ENCODE measurements around the gene ILDR1. TPM values are rescaled to one million over a fixed set of nuclear protein-coding genes. Genes with fewer than 3 reads are reported as not detected.
A peak's percentile ranks its signal among the peaks of the same experiment; 100 is the strongest.

Gene ILDR1
- total and polyA plus RNA-seq, 2 experiments from 2014 or later, result 0.66 to 0.97 TPM

DNA sequence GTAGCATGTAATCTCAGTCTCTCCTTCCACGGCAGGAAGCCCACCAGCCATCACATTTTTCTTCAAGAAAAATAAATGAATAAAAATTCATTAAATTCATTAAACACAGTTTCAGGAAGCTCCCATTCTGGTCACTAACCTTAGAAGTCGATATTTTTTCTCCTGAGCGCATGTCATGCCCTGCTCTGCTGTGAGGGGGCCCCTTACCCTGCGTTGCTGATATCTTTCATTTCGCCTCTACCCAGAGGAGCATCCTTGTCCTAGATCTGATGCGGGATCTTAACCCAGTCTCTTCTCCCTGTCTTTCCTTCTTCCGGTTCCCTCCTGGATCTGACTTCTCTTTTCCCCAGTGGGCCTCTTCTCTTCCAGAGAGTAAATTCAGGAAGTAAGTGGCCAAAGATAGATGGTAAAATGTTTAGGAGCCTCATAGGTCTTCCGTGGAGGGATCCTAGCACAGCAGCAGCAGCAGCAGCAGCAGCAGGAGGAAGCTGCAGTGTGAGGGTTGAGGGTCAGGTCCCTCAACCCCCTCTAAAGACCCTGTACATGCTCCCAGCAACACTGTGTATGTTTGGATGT lies 1.4 kb upstream of the ILDR1 start:
- Mint-ChIP-seq H3K4me1 (peaks cover 15% of the 10 kb centered on the region), H3K27ac (no peak overlapping the region), H3K9me3 (no peaks in the 10 kb centered on the region; the same call in 2 of the 3 replicates), H3K27me3 (ENCODE audit: insufficient read depth, low read depth, poor library complexity) (peaks cover 6% of the 10 kb centered on the region), H3K4me3 (peak overlapping the region; percentile 21; the same call in 2 of the 3 replicates), H3K36me3 (ENCODE audit: low read depth) (no peaks in the 10 kb centered on the region)
- Histone ChIP-seq H3K27me3 (ENCODE audit: insufficient read depth) (no peaks in the 10 kb centered on the region; the same call in 1 of the 2 replicates), H3F3A (replicated peaks; ENCODE audit: low read depth) (no peaks in the 10 kb centered on the region; the same call in 1 of the 2 replicates), H3K4me2 (peak overlapping the region; percentile 52), H2AFZ (peak overlapping the region; percentile 99), H3K4me1 (ENCODE audit: insufficient read depth) (peaks cover 13% of the 10 kb centered on the region), H3K27ac (ENCODE audit: low read depth) (no peak overlapping the region), H3K4me3 (no peak overlapping the region), H3K79me2 (replicated peaks; ENCODE audit: insufficient read depth) (no peaks in the 10 kb centered on the region), H3K36me3 (ENCODE audit: insufficient read depth) (no peaks in the 10 kb centered on the region), H3K9me2 (ENCODE audit: insufficient read depth) (no peaks in the 10 kb centered on the region), H4K20me1 (replicated peaks; ENCODE audit: insufficient read depth) (no peaks in the 10 kb centered on the region)
- DNase-seq (ENCODE audit: low spot score), result peak; percentile 54
- TF ChIP-seq, protein P1, sequence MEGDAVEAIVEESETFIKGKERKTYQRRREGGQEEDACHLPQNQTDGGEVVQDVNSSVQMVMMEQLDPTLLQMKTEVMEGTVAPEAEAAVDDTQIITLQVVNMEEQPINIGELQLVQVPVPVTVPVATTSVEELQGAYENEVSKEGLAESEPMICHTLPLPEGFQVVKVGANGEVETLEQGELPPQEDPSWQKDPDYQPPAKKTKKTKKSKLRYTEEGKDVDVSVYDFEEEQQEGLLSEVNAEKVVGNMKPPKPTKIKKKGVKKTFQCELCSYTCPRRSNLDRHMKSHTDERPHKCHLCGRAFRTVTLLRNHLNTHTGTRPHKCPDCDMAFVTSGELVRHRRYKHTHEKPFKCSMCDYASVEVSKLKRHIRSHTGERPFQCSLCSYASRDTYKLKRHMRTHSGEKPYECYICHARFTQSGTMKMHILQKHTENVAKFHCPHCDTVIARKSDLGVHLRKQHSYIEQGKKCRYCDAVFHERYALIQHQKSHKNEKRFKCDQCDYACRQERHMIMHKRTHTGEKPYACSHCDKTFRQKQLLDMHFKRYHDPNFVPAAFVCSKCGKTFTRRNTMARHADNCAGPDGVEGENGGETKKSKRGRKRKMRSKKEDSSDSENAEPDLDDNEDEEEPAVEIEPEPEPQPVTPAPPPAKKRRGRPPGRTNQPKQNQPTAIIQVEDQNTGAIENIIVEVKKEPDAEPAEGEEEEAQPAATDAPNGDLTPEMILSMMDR (conservative IDR thresholded peaks at IDR 0.05; ENCODE audit: low read depth in 2 of 2), result peak; percentile 13 to 34; a peak in 3 of 4 replicates
- no peak for TF ChIP-seq EZH2 (IDR thresholded peaks at IDR 0.05; ENCODE audit: low read depth, unreplicated experiment)
- peak; percentile 56 for ATAC-seq

DNA sequence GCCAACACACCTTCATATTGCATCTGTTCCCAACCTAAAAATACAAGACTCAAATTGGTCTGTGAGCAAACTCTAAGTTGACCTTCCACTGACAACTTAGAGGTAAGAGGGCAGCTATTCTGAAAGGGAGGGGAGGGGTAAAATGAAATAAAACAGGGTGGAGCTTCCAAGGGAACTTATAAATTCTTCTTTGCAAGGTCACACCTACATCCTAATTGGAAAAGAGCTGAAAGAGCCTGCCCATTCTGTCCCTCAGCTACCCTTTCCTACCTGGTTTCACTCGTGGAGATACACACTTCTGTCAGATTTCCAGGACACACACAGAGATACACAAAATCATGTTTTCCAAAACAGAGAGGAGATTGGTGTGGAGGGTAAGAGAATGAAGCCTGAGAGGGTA lies 1.0 kb downstream of the ILDR1 start:
- Histone ChIP-seq H3K4me1 (ENCODE audit: insufficient read depth) (peaks cover 13% of the 10 kb centered on the region), H3K9me2 (ENCODE audit: insufficient read depth) (no peaks in the 10 kb centered on the region), H3K27me3 (ENCODE audit: insufficient read depth) (no peaks in the 10 kb centered on the region; the same call in 1 of the 2 replicates), H2AFZ (no peak overlapping the region), H3K36me3 (ENCODE audit: insufficient read depth) (no peaks in the 10 kb centered on the region), H4K20me1 (replicated peaks; ENCODE audit: insufficient read depth) (no peaks in the 10 kb centered on the region), H3K4me2 (peak overlapping the region; percentile 90), H3F3A (replicated peaks; ENCODE audit: low read depth) (no peaks in the 10 kb centered on the region; the same call in 1 of the 2 replicates), H3K79me2 (replicated peaks; ENCODE audit: insufficient read depth) (no peaks in the 10 kb centered on the region), H3K27ac (ENCODE audit: low read depth) (no peak overlapping the region), H3K4me3 (peak overlapping the region; percentile 89; the same call in 1 of the 2 replicates)
- Mint-ChIP-seq H3K36me3 (ENCODE audit: low read depth) (no peaks in the 10 kb centered on the region), H3K4me3 (peak overlapping the region; percentile 80), H3K27ac (no peak overlapping the region), H3K4me1 (peaks cover 15% of the 10 kb centered on the region), H3K9me3 (no peaks in the 10 kb centered on the region), H3K27me3 (ENCODE audit: insufficient read depth, low read depth, poor library complexity) (peaks cover under 1% of the 10 kb centered on the region)
- DNase-seq (ENCODE audit: low spot score) (no peak), ATAC-seq (no peak)
- no peak for TF ChIP-seq EZH2 (IDR thresholded peaks at IDR 0.05; ENCODE audit: low read depth, unreplicated experiment)
- TF ChIP-seq, protein P2, sequence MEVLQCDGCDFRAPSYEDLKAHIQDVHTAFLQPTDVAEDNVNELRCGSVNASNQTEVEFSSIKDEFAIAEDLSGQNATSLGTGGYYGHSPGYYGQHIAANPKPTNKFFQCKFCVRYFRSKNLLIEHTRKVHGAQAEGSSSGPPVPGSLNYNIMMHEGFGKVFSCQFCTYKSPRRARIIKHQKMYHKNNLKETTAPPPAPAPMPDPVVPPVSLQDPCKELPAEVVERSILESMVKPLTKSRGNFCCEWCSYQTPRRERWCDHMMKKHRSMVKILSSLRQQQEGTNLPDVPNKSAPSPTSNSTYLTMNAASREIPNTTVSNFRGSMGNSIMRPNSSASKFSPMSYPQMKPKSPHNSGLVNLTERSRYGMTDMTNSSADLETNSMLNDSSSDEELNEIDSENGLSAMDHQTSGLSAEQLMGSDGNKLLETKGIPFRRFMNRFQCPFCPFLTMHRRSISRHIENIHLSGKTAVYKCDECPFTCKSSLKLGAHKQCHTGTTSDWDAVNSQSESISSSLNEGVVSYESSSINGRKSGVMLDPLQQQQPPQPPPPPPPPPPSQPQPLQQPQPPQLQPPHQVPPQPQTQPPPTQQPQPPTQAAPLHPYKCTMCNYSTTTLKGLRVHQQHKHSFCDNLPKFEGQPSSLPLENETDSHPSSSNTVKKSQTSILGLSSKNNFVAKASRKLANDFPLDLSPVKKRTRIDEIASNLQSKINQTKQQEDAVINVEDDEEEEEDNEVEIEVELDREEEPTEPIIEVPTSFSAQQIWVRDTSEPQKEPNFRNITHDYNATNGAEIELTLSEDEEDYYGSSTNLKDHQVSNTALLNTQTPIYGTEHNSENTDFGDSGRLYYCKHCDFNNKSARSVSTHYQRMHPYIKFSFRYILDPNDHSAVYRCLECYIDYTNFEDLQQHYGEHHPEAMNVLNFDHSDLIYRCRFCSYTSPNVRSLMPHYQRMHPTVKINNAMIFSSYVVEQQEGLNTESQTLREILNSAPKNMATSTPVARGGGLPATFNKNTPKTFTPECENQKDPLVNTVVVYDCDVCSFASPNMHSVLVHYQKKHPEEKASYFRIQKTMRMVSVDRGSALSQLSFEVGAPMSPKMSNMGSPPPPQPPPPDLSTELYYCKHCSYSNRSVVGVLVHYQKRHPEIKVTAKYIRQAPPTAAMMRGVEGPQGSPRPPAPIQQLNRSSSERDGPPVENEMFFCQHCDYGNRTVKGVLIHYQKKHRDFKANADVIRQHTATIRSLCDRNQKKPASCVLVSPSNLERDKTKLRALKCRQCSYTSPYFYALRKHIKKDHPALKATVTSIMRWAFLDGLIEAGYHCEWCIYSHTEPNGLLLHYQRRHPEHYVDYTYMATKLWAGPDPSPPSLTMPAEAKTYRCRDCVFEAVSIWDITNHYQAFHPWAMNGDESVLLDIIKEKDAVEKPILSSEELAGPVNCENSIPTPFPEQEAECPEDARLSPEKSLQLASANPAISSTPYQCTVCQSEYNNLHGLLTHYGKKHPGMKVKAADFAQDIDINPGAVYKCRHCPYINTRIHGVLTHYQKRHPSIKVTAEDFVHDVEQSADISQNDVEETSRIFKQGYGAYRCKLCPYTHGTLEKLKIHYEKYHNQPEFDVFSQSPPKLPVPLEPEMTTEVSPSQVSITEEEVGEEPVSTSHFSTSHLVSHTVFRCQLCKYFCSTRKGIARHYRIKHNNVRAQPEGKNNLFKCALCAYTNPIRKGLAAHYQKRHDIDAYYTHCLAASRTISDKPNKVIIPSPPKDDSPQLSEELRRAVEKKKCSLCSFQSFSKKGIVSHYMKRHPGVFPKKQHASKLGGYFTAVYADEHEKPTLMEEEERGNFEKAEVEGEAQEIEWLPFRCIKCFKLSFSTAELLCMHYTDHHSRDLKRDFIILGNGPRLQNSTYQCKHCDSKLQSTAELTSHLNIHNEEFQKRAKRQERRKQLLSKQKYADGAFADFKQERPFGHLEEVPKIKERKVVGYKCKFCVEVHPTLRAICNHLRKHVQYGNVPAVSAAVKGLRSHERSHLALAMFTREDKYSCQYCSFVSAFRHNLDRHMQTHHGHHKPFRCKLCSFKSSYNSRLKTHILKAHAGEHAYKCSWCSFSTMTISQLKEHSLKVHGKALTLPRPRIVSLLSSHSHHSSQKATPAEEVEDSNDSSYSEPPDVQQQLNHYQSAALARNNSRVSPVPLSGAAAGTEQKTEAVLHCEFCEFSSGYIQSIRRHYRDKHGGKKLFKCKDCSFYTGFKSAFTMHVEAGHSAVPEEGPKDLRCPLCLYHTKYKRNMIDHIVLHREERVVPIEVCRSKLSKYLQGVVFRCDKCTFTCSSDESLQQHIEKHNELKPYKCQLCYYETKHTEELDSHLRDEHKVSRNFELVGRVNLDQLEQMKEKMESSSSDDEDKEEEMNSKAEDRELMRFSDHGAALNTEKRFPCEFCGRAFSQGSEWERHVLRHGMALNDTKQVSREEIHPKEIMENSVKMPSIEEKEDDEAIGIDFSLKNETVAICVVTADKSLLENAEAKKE (CRISPR knock-in tag; IDR thresholded peaks at IDR 0.05), result no peak
- TF ChIP-seq EZH2phosphoT487 (IDR thresholded peaks at IDR 0.05; ENCODE audit: unreplicated experiment), result no peak
- TF ChIP-seq ZNF114 (CRISPR knock-in tag; IDR thresholded peaks at IDR 0.05), result no peak
- TF ChIP-seq NANOG (IDR thresholded peaks at IDR 0.05; ENCODE audit: borderline replicate concordance), result no peak
- TF ChIP-seq, protein P3, sequence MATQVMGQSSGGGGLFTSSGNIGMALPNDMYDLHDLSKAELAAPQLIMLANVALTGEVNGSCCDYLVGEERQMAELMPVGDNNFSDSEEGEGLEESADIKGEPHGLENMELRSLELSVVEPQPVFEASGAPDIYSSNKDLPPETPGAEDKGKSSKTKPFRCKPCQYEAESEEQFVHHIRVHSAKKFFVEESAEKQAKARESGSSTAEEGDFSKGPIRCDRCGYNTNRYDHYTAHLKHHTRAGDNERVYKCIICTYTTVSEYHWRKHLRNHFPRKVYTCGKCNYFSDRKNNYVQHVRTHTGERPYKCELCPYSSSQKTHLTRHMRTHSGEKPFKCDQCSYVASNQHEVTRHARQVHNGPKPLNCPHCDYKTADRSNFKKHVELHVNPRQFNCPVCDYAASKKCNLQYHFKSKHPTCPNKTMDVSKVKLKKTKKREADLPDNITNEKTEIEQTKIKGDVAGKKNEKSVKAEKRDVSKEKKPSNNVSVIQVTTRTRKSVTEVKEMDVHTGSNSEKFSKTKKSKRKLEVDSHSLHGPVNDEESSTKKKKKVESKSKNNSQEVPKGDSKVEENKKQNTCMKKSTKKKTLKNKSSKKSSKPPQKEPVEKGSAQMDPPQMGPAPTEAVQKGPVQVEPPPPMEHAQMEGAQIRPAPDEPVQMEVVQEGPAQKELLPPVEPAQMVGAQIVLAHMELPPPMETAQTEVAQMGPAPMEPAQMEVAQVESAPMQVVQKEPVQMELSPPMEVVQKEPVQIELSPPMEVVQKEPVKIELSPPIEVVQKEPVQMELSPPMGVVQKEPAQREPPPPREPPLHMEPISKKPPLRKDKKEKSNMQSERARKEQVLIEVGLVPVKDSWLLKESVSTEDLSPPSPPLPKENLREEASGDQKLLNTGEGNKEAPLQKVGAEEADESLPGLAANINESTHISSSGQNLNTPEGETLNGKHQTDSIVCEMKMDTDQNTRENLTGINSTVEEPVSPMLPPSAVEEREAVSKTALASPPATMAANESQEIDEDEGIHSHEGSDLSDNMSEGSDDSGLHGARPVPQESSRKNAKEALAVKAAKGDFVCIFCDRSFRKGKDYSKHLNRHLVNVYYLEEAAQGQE (IDR thresholded peaks at IDR 0.05; ENCODE audit: unreplicated experiment), result no peak
- TF ChIP-seq JUNB (IDR thresholded peaks at IDR 0.05; ENCODE audit: unreplicated experiment), result no peak
